HEK293 (cell line): ENCODE measurements around the gene FUCA1.
A peak's percentile ranks its signal among the peaks of the same experiment; 100 is the strongest.

ENCODE experiments used
- CTCF ChIA-PET: fragments of 350-600 bp; formaldehyde crosslinking; extraction: SDS; loops from one replicate; lab custom pipeline; 2021; ENCODE audit warnings: antibody characterized with exemption; lab: Yijun Ruan, JAX
- POLR2A ChIA-PET: fragments of 300-600 bp; formaldehyde crosslinking; extraction: SDS; loops from one replicate; lab custom pipeline; 2020; ENCODE audit warnings: antibody characterized with exemption, inconsistent platforms; lab: Yijun Ruan, JAX
- H3K27ac ChIP-seq: fragments of 200-500 bp; sonication (Bioruptor generic); 2 replicates; pipeline ENCODE4 v1.5.1; 2014; ENCODE audit warnings: low read depth, low read length, control low read depth, inconsistent platforms; ENCODE audit errors: extremely low read depth
- H3K36me3 ChIP-seq, 2 experiments: fragments of 200-500 bp in 1 of 2; sonication (Bioruptor generic) in 1 of 2; 1 replicate in 1 of 2; 2 replicates in 1 of 2; pipeline ENCODE4 v1.5.1; 2014 to 2017; ENCODE audit warnings: inconsistent platforms in 2 of 2, low read length in 2 of 2; ENCODE audit not compliant: control insufficient read depth in 2 of 2, insufficient read depth in 1 of 2
- H3K4me1 ChIP-seq: fragments of 200-500 bp; sonication (Bioruptor generic); 2 replicates; pipeline ENCODE4 v1.5.1; 2014; ENCODE audit warnings: mild to moderate bottlenecking, low read length, inconsistent platforms; ENCODE audit not compliant: control insufficient read depth, insufficient read depth
- H3K4me3 ChIP-seq: 2 replicates; pipeline ENCODE4 v1.5.1; 2011; ENCODE audit warnings: low read depth, mild to moderate bottlenecking, control low read depth, low read length, moderate library complexity
- H3K9me3 ChIP-seq: fragments of 200-500 bp; sonication (Bioruptor generic); 2 replicates; pipeline ENCODE4 v1.5.1; 2014; ENCODE audit warnings: low read depth, low read length, inconsistent platforms; ENCODE audit not compliant: control insufficient read depth, insufficient read depth
- KLF10 ChIP-seq: fragments of 450-650 bp; IDR thresholded peaks from 2 replicates; pipeline ENCODE4 v1.5.1; 2018; ENCODE audit warnings: missing biosample characterization, mild to moderate bottlenecking, missing genetic modification characterization
- KLF8 ChIP-seq: fragments of 450-650 bp; formaldehyde crosslinking; IDR thresholded peaks from 2 replicates; pipeline ENCODE4 v1.5.1; 2016; ENCODE audit warnings: missing biosample characterization, missing genetic modification characterization
- ZBTB20 ChIP-seq: fragments of 450-650 bp; formaldehyde crosslinking; IDR thresholded peaks from 2 replicates; pipeline ENCODE4 v1.5.1; 2016; ENCODE audit warnings: missing biosample characterization, missing genetic modification characterization
- ZBTB21 ChIP-seq: fragments of 450-650 bp; formaldehyde crosslinking; IDR thresholded peaks from 2 replicates; pipeline ENCODE4 v1.5.1; 2017; ENCODE audit warnings: missing biosample characterization, missing genetic modification characterization
- ZNF133 ChIP-seq: fragments of 450-650 bp; formaldehyde crosslinking; IDR thresholded peaks from 2 replicates; pipeline ENCODE4 v1.5.1; 2016; ENCODE audit warnings: missing biosample characterization, missing genetic modification characterization
- ZNF19 ChIP-seq: fragments of 450-650 bp; formaldehyde crosslinking; IDR thresholded peaks from 2 replicates; pipeline ENCODE4; 2016; ENCODE audit warnings: missing biosample characterization, missing genetic modification characterization, low read depth
- ZNF302 ChIP-seq: fragments of 450-650 bp; formaldehyde crosslinking; IDR thresholded peaks from 2 replicates; pipeline ENCODE4 v1.5.1; 2016; ENCODE audit warnings: missing biosample characterization, missing genetic modification characterization, low read depth
- ZNF311 ChIP-seq: fragments of 450-650 bp; formaldehyde crosslinking; IDR thresholded peaks from 2 replicates; pipeline ENCODE4 v1.5.1; 2017; ENCODE audit warnings: missing biosample characterization, missing genetic modification characterization, borderline replicate concordance
- ZNF600 ChIP-seq: fragments of 450-650 bp; formaldehyde crosslinking; IDR thresholded peaks from 2 replicates; pipeline ENCODE4 v1.5.1; 2016; ENCODE audit warnings: missing biosample characterization, missing genetic modification characterization
- ZNF792 ChIP-seq: fragments of 450-650 bp; formaldehyde crosslinking; IDR thresholded peaks from 2 replicates; pipeline ENCODE4 v1.5.1; 2016; ENCODE audit warnings: missing biosample characterization, missing genetic modification characterization
- ZSCAN30 ChIP-seq: fragments of 450-650 bp; IDR thresholded peaks from 2 replicates; pipeline ENCODE4 v1.5.1; 2018; ENCODE audit warnings: missing biosample characterization, mild to moderate bottlenecking, missing genetic modification characterization, moderate library complexity
- TF ChIP-seq, protein P1 (sequence below): fragments of 450-650 bp; formaldehyde crosslinking; IDR thresholded peaks from 2 replicates; pipeline ENCODE4 v1.5.1; 2016; ENCODE audit warnings: missing biosample characterization, missing genetic modification characterization
- TF ChIP-seq, protein P2 (sequence below): fragments of 450-650 bp; formaldehyde crosslinking; IDR thresholded peaks from 2 replicates; pipeline ENCODE4; 2016; ENCODE audit warnings: missing biosample characterization, missing genetic modification characterization
- TF ChIP-seq, protein P3 (sequence below): fragments of 450-650 bp; formaldehyde crosslinking; IDR thresholded peaks from 2 replicates; pipeline ENCODE4 v1.5.1; 2016; ENCODE audit warnings: missing biosample characterization, missing genetic modification characterization
- TF ChIP-seq, protein P4 (sequence below): fragments of 450-650 bp; formaldehyde crosslinking; IDR thresholded peaks from 2 replicates; pipeline ENCODE4 v1.5.1; 2016; ENCODE audit warnings: missing biosample characterization, missing genetic modification characterization, borderline replicate concordance
- TF ChIP-seq, protein P5 (sequence below): fragments of 450-650 bp; formaldehyde crosslinking; IDR thresholded peaks from 2 replicates; pipeline ENCODE4 v1.5.1; 2016; ENCODE audit warnings: missing biosample characterization, missing genetic modification characterization
- TF ChIP-seq, protein P6 (sequence below): fragments of 450-650 bp; formaldehyde crosslinking; optimal IDR thresholded peaks from 2 replicates; pipeline ENCODE3; 2016; ENCODE audit warnings: missing biosample characterization, mild to moderate bottlenecking, missing genetic modification characterization
- TF ChIP-seq, protein P7 (sequence below): fragments of 450-650 bp; formaldehyde crosslinking; IDR thresholded peaks from 2 replicates; pipeline ENCODE4 v1.5.1; 2017; ENCODE audit warnings: missing biosample characterization, missing genetic modification characterization

Gene FUCA1

DNA sequence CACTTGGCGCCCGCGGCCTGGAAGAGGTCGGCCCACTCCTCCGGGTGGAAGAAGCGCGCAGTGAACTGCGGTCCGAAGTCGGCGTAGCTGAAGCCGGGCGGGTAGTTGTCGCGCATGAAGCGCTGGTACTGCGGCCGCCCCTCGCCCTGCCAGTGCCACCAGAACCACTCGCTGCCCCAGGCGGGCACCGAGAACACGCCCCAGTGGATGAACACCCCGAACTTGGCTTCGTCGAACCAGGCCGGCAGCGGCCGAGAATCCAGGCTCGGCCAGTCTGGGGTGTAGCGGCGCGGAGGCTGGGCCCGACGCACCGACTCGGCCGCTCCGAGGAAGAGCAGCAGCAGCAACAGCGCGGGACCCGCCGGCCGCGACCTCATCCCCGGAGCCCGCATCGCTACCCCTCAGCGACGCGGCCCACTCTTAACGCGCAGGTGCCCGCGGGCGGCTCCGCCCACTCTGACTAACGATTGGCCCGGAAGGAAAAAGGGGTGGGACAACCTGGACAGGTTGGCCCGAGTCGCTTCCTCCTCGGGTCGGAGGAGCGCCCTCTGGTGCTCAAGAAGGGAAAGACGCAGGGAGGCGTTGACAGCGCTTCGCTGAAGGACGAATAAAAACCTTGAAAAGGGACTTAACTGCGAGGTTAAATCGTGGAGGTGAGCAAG lies at the start of gene FUCA1:
Gene FUCA1 (minus strand): TSS at position 396 of the 662 bp plus-strand sequence. CDS start 4 bp downstream, at position 392.
- Histone ChIP-seq H3K4me3 (peak within 1 kb of the TSS; percentile 81), H3K27ac (peak within 1 kb of the TSS; percentile 35; the same call in 1 of the 2 replicates), H3K4me1 (0 out of 2 replicates have a peak, but pooled peaks cover 6% of the 10 kb centered on the region), H3K36me3 (peaks cover 8 to 25% of the 10 kb centered on the region in 2 experiments; a peak in 2 of 3 replicates), H3K9me3 (no peaks in the 10 kb centered on the region)
- ChIA-PET POLR2A (interaction anchor here (0.6 to 0.8 kb wide), 2 partner anchors 90 to 101 kb away, joined by 3 read pairs; partner anchors contain the start of gene PITHD1), CTCF (interaction anchor here (0.6 to 4.2 kb wide), 7 partner anchors 15 to 1265 kb away, joined by 3 to 32 read pairs (median 4); partner anchors contain the start of gene SRSF10)
- TF ChIP-seq, protein P1, sequence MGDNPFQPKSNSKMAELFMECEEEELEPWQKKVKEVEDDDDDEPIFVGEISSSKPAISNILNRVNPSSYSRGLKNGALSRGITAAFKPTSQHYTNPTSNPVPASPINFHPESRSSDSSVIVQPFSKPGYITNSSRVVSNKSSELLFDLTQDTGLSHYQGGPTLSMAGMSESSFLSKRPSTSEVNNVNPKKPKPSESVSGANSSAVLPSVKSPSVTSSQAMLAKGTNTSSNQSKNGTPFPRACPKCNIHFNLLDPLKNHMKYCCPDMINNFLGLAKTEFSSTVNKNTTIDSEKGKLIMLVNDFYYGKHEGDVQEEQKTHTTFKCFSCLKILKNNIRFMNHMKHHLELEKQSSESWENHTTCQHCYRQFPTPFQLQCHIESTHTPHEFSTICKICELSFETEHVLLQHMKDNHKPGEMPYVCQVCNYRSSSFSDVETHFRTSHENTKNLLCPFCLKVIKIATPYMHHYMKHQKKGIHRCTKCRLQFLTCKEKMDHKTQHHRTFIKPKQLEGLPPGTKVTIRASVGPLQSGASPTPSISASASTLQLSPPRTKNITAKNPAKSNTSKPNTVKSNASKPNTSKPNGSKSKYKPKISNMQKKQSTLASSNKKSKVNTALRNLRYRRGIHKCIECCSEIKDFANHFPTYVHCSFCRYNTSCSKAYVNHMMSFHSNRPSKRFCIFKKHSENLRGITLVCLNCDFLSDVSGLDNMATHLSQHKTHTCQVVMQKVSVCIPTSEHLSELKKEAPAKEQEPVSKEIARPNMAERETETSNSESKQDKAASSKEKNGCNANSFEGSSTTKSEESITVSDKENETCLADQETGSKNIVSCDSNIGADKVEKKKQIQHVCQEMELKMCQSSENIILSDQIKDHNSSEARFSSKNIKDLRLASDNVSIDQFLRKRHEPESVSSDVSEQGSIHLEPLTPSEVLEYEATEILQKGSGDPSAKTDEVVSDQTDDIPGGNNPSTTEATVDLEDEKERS (tag by site-specific recombination) = no peak
- TF ChIP-seq, protein P2, sequence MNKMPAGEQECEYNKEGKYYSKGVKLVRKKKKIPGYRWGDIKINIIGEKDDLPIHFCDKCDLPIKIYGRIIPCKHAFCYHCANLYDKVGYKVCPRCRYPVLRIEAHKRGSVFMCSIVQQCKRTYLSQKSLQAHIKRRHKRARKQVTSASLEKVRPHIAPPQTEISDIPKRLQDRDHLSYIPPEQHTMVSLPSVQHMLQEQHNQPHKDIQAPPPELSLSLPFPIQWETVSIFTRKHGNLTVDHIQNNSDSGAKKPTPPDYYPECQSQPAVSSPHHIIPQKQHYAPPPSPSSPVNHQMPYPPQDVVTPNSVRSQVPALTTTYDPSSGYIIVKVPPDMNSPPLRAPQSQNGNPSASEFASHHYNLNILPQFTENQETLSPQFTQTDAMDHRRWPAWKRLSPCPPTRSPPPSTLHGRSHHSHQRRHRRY = no peak
- TF ChIP-seq, protein P3, sequence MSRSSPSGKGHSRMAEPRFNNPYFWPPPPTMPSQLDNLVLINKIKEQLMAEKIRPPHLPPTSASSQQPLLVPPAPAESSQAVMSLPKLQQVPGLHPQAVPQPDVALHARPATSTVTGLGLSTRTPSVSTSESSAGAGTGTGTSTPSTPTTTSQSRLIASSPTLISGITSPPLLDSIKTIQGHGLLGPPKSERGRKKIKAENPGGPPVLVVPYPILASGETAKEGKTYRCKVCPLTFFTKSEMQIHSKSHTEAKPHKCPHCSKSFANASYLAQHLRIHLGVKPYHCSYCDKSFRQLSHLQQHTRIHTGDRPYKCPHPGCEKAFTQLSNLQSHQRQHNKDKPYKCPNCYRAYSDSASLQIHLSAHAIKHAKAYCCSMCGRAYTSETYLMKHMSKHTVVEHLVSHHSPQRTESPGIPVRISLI (tag by site-specific recombination) = no peak
- peak; percentile 68; the same call in 1 of the 2 replicates for TF ChIP-seq ZBTB20 (tag by site-specific recombination)
- TF ChIP-seq ZSCAN30 (tag by site-specific recombination) = 0 out of 2 replicates have a peak, but pooled peaks have one; percentile 14
- TF ChIP-seq ZNF302 (tag by site-specific recombination) = no peak
- TF ChIP-seq, protein P4, sequence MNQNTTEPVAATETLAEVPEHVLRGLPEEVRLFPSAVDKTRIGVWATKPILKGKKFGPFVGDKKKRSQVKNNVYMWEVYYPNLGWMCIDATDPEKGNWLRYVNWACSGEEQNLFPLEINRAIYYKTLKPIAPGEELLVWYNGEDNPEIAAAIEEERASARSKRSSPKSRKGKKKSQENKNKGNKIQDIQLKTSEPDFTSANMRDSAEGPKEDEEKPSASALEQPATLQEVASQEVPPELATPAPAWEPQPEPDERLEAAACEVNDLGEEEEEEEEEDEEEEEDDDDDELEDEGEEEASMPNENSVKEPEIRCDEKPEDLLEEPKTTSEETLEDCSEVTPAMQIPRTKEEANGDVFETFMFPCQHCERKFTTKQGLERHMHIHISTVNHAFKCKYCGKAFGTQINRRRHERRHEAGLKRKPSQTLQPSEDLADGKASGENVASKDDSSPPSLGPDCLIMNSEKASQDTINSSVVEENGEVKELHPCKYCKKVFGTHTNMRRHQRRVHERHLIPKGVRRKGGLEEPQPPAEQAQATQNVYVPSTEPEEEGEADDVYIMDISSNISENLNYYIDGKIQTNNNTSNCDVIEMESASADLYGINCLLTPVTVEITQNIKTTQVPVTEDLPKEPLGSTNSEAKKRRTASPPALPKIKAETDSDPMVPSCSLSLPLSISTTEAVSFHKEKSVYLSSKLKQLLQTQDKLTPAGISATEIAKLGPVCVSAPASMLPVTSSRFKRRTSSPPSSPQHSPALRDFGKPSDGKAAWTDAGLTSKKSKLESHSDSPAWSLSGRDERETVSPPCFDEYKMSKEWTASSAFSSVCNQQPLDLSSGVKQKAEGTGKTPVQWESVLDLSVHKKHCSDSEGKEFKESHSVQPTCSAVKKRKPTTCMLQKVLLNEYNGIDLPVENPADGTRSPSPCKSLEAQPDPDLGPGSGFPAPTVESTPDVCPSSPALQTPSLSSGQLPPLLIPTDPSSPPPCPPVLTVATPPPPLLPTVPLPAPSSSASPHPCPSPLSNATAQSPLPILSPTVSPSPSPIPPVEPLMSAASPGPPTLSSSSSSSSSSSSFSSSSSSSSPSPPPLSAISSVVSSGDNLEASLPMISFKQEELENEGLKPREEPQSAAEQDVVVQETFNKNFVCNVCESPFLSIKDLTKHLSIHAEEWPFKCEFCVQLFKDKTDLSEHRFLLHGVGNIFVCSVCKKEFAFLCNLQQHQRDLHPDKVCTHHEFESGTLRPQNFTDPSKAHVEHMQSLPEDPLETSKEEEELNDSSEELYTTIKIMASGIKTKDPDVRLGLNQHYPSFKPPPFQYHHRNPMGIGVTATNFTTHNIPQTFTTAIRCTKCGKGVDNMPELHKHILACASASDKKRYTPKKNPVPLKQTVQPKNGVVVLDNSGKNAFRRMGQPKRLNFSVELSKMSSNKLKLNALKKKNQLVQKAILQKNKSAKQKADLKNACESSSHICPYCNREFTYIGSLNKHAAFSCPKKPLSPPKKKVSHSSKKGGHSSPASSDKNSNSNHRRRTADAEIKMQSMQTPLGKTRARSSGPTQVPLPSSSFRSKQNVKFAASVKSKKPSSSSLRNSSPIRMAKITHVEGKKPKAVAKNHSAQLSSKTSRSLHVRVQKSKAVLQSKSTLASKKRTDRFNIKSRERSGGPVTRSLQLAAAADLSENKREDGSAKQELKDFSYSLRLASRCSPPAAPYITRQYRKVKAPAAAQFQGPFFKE (tag by site-specific recombination) = no peak
- TF ChIP-seq ZNF133 (tag by site-specific recombination) = no peak
- TF ChIP-seq, protein P5, sequence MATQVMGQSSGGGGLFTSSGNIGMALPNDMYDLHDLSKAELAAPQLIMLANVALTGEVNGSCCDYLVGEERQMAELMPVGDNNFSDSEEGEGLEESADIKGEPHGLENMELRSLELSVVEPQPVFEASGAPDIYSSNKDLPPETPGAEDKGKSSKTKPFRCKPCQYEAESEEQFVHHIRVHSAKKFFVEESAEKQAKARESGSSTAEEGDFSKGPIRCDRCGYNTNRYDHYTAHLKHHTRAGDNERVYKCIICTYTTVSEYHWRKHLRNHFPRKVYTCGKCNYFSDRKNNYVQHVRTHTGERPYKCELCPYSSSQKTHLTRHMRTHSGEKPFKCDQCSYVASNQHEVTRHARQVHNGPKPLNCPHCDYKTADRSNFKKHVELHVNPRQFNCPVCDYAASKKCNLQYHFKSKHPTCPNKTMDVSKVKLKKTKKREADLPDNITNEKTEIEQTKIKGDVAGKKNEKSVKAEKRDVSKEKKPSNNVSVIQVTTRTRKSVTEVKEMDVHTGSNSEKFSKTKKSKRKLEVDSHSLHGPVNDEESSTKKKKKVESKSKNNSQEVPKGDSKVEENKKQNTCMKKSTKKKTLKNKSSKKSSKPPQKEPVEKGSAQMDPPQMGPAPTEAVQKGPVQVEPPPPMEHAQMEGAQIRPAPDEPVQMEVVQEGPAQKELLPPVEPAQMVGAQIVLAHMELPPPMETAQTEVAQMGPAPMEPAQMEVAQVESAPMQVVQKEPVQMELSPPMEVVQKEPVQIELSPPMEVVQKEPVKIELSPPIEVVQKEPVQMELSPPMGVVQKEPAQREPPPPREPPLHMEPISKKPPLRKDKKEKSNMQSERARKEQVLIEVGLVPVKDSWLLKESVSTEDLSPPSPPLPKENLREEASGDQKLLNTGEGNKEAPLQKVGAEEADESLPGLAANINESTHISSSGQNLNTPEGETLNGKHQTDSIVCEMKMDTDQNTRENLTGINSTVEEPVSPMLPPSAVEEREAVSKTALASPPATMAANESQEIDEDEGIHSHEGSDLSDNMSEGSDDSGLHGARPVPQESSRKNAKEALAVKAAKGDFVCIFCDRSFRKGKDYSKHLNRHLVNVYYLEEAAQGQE = no peak
- no peak for TF ChIP-seq ZNF311 (tag by site-specific recombination)
- peak; percentile 83 for TF ChIP-seq ZNF600 (tag by site-specific recombination)
- peak; percentile 22; the same call in 1 of the 2 replicates for TF ChIP-seq KLF10 (tag by site-specific recombination)
- no peak for TF ChIP-seq ZNF19
- TF ChIP-seq ZBTB21 (tag by site-specific recombination) = no peak
- TF ChIP-seq, protein P6, sequence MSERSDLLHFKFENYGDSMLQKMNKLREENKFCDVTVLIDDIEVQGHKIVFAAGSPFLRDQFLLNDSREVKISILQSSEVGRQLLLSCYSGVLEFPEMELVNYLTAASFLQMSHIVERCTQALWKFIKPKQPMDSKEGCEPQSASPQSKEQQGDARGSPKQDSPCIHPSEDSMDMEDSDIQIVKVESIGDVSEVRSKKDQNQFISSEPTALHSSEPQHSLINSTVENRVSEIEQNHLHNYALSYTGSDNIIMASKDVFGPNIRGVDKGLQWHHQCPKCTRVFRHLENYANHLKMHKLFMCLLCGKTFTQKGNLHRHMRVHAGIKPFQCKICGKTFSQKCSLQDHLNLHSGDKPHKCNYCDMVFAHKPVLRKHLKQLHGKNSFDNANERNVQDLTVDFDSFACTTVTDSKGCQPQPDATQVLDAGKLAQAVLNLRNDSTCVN (tag by site-specific recombination) = peak; percentile 91
- TF ChIP-seq ZNF792 (tag by site-specific recombination) = no peak
- peak; percentile 52; the same call in 1 of the 2 replicates for TF ChIP-seq KLF8 (tag by site-specific recombination)
- TF ChIP-seq, protein P7, sequence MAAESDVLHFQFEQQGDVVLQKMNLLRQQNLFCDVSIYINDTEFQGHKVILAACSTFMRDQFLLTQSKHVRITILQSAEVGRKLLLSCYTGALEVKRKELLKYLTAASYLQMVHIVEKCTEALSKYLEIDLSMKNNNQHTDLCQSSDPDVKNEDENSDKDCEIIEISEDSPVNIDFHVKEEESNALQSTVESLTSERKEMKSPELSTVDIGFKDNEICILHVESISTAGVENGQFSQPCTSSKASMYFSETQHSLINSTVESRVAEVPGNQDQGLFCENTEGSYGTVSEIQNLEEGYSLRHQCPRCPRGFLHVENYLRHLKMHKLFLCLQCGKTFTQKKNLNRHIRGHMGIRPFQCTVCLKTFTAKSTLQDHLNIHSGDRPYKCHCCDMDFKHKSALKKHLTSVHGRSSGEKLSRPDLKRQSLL = no peak
